Peyer's patch (tissue), 4 donors: ENCODE results near the gene DGCR2.

Experiments used
- POLR2A ChIP-seq, 2 donors: fragments of 450-650 bp; IDR thresholded peaks; one replicate each; pipeline ENCODE4 v1.5.1; 2017; ENCODE audit warnings: antibody characterized with exemption in 2 of 2, mild to moderate bottlenecking in 2 of 2, moderate library complexity in 2 of 2
- TF ChIP-seq, protein P1 (sequence below), 6 experiments: fragments of 450-650 bp in 4 of 6; fragments of 200-600 bp in 2 of 6; sonication (generic) in 1 of 6; IDR thresholded peaks; one replicate each; pipeline ENCODE4 v1.5.1; 2017 to 2019; ENCODE audit warnings: antibody characterized with exemption in 6 of 6, mild to moderate bottlenecking in 3 of 6, moderate library complexity in 1 of 6

DNA sequence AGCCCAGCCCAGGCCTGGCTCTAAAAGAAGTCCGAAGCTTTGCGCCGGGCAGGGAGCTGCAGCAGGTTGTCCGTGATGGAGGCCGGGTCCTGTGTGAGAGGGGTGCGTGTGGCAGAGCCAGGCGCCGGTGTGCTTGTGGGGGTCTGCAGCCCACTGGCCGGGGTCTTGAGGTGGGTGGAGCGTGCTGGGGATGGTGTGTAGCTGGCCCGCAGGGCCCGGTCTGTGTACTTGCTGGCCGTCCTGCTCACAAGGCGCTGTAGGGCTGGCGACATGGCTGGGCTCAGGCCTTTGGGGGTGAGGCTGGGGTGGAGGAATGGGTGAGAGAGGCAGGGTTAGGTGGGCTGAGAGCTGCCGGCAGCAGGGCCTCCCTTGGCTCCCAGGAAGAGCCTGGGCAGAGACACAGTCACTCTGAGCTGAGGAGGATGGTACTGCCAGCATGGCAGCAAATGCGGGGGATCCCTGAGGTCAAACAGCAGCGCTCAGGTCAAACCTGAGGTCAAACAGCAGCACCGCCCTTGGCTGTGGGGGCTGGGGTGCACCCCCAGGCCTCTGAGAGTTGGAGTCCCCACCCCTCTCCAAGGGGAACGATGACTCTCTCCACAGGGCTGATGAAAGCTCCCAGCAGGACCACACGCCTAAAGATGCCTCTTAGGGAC lies 12.1 kb upstream of the DGCR2 start:
- TF ChIP-seq, protein P1, sequence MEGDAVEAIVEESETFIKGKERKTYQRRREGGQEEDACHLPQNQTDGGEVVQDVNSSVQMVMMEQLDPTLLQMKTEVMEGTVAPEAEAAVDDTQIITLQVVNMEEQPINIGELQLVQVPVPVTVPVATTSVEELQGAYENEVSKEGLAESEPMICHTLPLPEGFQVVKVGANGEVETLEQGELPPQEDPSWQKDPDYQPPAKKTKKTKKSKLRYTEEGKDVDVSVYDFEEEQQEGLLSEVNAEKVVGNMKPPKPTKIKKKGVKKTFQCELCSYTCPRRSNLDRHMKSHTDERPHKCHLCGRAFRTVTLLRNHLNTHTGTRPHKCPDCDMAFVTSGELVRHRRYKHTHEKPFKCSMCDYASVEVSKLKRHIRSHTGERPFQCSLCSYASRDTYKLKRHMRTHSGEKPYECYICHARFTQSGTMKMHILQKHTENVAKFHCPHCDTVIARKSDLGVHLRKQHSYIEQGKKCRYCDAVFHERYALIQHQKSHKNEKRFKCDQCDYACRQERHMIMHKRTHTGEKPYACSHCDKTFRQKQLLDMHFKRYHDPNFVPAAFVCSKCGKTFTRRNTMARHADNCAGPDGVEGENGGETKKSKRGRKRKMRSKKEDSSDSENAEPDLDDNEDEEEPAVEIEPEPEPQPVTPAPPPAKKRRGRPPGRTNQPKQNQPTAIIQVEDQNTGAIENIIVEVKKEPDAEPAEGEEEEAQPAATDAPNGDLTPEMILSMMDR (IDR thresholded peaks at IDR 0.05): no peak
- no peak for TF ChIP-seq POLR2A (IDR thresholded peaks at IDR 0.05)
